Esophagus muscularis mucosa (tissue), 4 donors: Measurements from ENCODE around the gene VAMP8. TPM values are rescaled to one million over a fixed set of nuclear protein-coding genes. Genes with fewer than 3 reads are reported as not detected.
A peak's percentile ranks its signal among the peaks of the same experiment; 100 is the strongest.

ENCODE experiments used
- DNase-seq: peaks from one replicate; pipeline ENCODE4 v3.0.0-alpha.2; 2017; ENCODE audit errors: extremely low spot score
- H3K27ac ChIP-seq, 4 donors: fragments of 200-600 bp; sonication (generic); replicated peaks in 1 of 4; 1 replicate in 3 of 4; 2 replicates in 1 of 4; pipeline ENCODE4 v1.5.1; 2016 to 2019; ENCODE audit warnings: mild to moderate bottlenecking in 1 of 4
- H3K27me3 ChIP-seq, 4 donors: fragments of 200-600 bp; sonication (generic); one replicate each; pipeline versions ENCODE4 v1.5.1 to v1.6.0; 2016 to 2019
- H3K36me3 ChIP-seq, 4 donors: fragments of 200-600 bp; sonication (generic); one replicate each; pipeline ENCODE4 v1.5.1; 2016 to 2019
- H3K4me1 ChIP-seq, 4 donors: fragments of 200-600 bp; sonication (generic); one replicate each; pipeline ENCODE4 v1.5.1; 2016 to 2019
- H3K4me3 ChIP-seq, 4 donors: fragments of 200-600 bp; sonication (generic); 1 replicate in 2 of 4; 2 replicates in 2 of 4; pipeline ENCODE4 v1.5.1; 2016 to 2019; ENCODE audit warnings: mild to moderate bottlenecking in 4 of 4, moderate library complexity in 1 of 4
- H3K9me3 ChIP-seq, 4 donors: fragments of 200-600 bp; sonication (generic); 1 replicate in 3 of 4; 2 replicates in 1 of 4; pipeline ENCODE4 v1.5.1; 2016 to 2019
- EP300 ChIP-seq: sonication (generic); formaldehyde crosslinking; IDR thresholded peaks from one replicate; pipeline ENCODE4 v1.6.1; 2017; ENCODE audit warnings: antibody characterized with exemption
- POLR2A ChIP-seq: fragments of 450-650 bp; IDR thresholded peaks from one replicate; pipeline ENCODE4 v1.6.1; 2017; ENCODE audit warnings: antibody characterized with exemption, moderate library complexity, mild to moderate bottlenecking, low read depth
- POLR2AphosphoS5 ChIP-seq, 2 donors: sonication (generic); formaldehyde crosslinking; IDR thresholded peaks; one replicate each; pipeline ENCODE4 v1.6.1; 2017; ENCODE audit warnings: antibody characterized with exemption in 2 of 2
- WGBS: methylation state at CpG from one replicate; pipeline ENCODE4 v1.1.5; 2018; 5-methylcytosine and 5-hydroxymethylcytosine counted together
- intact Hi-C: fragments of 100-400 bp; cut with DNase I; formaldehyde crosslinking; loops from one replicate; pipeline ENCODE4 v1.15.1; 2023
- total RNA-seq, 4 donors: library from RNA; depleted of rRNA; stranded (reverse); fragments of >200 nt; gene quantifications; one replicate each; pipeline versions ENCODE4 v1.1.0 to v1.2.1, GENCODE V29; 2016
- TF ChIP-seq, protein P1 (sequence below), 3 experiments: fragments of 200-600 bp in 2 of 3; fragments of 450-650 bp in 1 of 3; sonication (generic) in 2 of 3; IDR thresholded peaks; one replicate each; pipeline ENCODE4 v1.5.1; 2017 to 2019; ENCODE audit warnings: antibody characterized with exemption in 3 of 3, mild to moderate bottlenecking in 2 of 3, moderate library complexity in 1 of 3

Gene VAMP8
- total RNA-seq, 4 donors from 2014 or later = 4.8 to 15.6 (median 8.3) TPM

DNA sequence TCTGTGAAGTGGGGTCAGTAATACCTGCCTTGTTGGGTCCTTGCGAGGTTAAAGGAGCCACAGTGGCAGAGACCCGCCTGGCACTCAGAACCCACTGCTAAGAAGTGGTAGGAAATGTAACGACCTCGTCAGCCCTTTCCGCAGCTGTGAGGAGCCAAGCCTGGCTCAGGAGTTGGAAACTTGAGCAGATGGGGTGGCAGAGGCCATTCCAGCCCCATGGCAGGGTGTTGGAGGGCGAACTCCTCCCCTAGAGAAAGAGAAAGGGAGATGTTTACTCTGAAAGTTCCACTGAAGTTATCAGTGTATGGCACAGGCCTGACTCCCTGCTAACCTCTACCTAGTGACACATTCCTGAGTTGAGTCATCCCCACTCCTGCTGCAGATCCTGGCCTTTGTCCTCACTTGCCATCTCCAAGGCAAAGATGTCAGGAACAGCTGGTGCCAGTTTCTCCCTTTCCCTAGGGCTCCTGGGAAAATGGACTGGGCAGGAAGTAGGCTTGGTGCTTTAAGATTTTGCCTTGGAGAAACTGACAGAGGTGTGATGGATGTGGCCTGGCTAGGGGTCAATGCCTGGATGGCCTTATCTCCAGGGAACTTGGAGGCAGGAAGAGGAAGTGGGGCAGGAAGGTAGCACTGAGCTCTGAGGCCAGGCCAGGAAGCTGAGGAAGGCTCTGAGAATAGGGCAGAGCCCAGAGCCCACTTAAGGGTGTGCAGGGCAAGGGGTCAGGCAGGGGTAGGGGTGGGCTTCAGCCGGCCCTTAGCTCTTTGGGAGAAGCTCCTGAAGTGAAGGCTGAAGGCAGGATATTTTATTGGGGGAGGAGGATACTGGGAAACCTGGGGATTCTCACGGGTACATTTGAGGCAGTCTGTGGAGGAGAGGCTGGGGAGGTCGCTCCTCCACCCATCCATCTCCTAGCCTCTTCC, 7.7 kb downstream of the VAMP8 start:
- Histone ChIP-seq H3K4me3 (peak overlapping the region; percentile 60 to 76 (median 72)), H3K4me1 (peaks cover 63 to 74% (median 71%) of the 10 kb centered on the region in 4 donors), H3K36me3 (no peaks in the 10 kb centered on the region), H3K27ac (peak overlapping the region; percentile 82 to 91 (median 86)), H3K9me3 (no peaks in the 10 kb centered on the region), H3K27me3 (no peaks in the 10 kb centered on the region)
- 33% methylated on average over 7 of the region's 9 CpGs for WGBS
- TF ChIP-seq POLR2A (no peak), POLR2AphosphoS5 (IDR thresholded peaks at IDR 0.05) (peak; percentile 65 to 71)
- DNase-seq = no peak
- intact Hi-C loops = no loop called here

DNA sequence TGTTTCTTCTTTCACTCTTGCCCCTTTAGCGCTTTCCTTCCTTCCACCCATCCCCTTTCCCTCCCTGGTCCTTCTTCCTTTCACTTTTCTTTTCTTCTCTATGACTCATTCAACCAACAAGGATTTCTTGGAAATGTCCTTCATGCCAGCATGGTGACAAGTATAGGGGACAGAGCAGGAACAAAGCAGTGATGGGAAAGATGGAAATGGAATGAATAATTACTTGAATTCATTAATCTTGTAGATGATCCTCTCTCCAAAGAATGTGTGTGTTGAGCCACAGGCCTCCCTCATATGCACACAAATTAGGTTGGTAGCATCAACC, 8.4 kb downstream of the VAMP8 start:
- Histone ChIP-seq H3K27me3 (no peaks in the 10 kb centered on the region), H3K36me3 (no peaks in the 10 kb centered on the region), H3K9me3 (no peaks in the 10 kb centered on the region), H3K4me1 (peaks cover 67 to 76% (median 75%) of the 10 kb centered on the region in 4 donors), H3K27ac (peak overlapping the region; percentile 82 to 91 (median 86)), H3K4me3 (peak overlapping the region; percentile 60 to 76 (median 72))
- peak in 1 of 2 donors; percentile 38 for TF ChIP-seq POLR2AphosphoS5 (IDR thresholded peaks at IDR 0.05)
- TF ChIP-seq POLR2A = no peak
- TF ChIP-seq EP300 = peak; percentile 10
- 53% methylated on average over 1 of the region's 1 CpG for WGBS
- intact Hi-C loops = no loop called here
- DNase-seq = no peak

DNA sequence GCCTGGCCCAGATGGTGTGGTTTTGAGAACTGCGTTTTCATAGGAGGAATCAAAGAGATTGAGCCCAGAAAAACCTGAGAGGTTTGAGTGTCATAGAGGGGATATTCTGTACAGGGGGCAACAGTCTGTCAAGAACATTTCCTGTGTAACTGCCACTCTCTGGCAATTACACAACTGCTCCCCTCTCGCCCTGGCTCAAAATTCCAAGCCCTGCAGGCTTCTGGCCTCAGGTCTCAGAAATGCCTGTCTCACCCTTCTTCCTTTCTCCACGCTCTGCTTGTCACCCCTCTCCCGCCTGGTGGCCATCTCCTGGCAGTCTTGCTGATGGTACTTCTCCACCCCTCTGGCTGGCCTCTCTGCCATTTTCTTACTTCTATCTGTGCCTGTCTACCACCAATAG, 10.8 kb downstream of the VAMP8 start:
- no peaks in the 10 kb centered on the region for H3K9me3 ChIP-seq
- H3K36me3 ChIP-seq = peaks cover 0 to 5% (median 2%) of the 10 kb centered on the region in 4 donors
- H3K27ac ChIP-seq = peak overlapping the region; percentile 12 to 91 (median 64)
- WGBS = 87% methylated on average over 4 of the region's 4 CpGs
- no peaks in the 10 kb centered on the region for H3K27me3 ChIP-seq
- no peak for DNase-seq
- peaks cover 82 to 90% (median 88%) of the 10 kb centered on the region in 4 donors for H3K4me1 ChIP-seq
- intact Hi-C loops = no loop called here
- no peak for TF ChIP-seq EP300
- no peak for TF ChIP-seq POLR2AphosphoS5 (IDR thresholded peaks at IDR 0.05)
- TF ChIP-seq, protein P1, sequence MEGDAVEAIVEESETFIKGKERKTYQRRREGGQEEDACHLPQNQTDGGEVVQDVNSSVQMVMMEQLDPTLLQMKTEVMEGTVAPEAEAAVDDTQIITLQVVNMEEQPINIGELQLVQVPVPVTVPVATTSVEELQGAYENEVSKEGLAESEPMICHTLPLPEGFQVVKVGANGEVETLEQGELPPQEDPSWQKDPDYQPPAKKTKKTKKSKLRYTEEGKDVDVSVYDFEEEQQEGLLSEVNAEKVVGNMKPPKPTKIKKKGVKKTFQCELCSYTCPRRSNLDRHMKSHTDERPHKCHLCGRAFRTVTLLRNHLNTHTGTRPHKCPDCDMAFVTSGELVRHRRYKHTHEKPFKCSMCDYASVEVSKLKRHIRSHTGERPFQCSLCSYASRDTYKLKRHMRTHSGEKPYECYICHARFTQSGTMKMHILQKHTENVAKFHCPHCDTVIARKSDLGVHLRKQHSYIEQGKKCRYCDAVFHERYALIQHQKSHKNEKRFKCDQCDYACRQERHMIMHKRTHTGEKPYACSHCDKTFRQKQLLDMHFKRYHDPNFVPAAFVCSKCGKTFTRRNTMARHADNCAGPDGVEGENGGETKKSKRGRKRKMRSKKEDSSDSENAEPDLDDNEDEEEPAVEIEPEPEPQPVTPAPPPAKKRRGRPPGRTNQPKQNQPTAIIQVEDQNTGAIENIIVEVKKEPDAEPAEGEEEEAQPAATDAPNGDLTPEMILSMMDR (IDR thresholded peaks at IDR 0.05) = no peak
- TF ChIP-seq POLR2A = no peak
- no peak overlapping the region for H3K4me3 ChIP-seq

DNA sequence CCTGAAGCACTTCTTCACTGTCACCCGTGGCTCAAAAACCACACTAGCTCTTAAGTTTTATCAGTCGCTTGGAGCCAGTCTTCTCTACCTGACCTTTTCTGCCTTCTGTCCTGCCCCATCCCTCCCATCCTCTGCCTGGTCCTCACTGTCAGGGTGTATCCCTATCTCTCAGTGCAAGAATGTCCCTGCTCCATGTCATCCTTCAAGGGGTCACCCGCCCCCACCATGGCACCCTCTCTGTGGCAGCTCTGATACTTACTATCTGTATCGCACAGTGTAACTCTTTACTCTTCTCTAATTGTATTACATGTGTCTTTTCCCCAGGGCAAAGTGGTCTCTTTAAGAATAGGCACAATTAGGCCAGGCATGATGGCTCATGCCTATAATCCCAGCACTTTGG, 11.3 kb downstream of the VAMP8 start:
- Histone ChIP-seq H3K27ac (peak overlapping the region; percentile 12 to 91 (median 64)), H3K4me3 (no peak overlapping the region), H3K36me3 (peaks cover 0 to 7% (median 3%) of the 10 kb centered on the region in 4 donors), H3K4me1 (peaks cover 80 to 86% (median 84%) of the 10 kb centered on the region in 4 donors), H3K9me3 (no peaks in the 10 kb centered on the region), H3K27me3 (no peaks in the 10 kb centered on the region)
- intact Hi-C loops = no loop called here
- TF ChIP-seq POLR2A (no peak), EP300 (no peak)
- TF ChIP-seq, protein P1 (IDR thresholded peaks at IDR 0.05) = no peak
- DNase-seq = no peak
- WGBS = 77% methylated on average over 4 of the region's 4 CpGs

DNA sequence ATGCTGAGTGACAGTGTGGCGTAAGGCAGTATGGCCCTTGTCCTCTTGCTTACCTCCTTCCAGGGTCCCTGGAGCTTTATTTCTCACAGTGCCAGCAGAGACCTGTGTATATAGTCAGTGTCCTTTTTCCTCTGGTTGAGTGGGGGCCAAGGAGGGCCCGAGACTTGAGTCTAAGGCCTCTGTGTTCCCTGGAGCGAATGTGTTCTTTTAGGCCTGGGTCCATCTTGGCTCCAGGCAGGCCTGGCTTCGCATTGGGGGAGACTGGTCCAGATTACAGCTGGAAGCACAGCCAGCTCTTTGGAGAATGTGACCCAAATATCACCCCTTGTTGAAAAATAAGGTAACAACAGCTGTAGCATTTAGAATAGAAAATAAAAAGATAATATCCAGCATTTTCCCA, 11.8 kb downstream of the VAMP8 start:
- WGBS = 85% methylated on average over 4 of the region's 4 CpGs
- Histone ChIP-seq H3K4me3 (no peak overlapping the region), H3K4me1 (peaks cover 78 to 85% (median 81%) of the 10 kb centered on the region in 4 donors), H3K36me3 (peaks cover 0 to 7% (median 3%) of the 10 kb centered on the region in 4 donors), H3K27me3 (no peaks in the 10 kb centered on the region), H3K9me3 (no peaks in the 10 kb centered on the region), H3K27ac (peak overlapping the region; percentile 12 to 91 (median 70))
- TF ChIP-seq EP300 = no peak
- TF ChIP-seq, protein P1 (IDR thresholded peaks at IDR 0.05) = no peak
- no peak for TF ChIP-seq POLR2A
- TF ChIP-seq POLR2AphosphoS5 (IDR thresholded peaks at IDR 0.05) = no peak
- intact Hi-C loops = no loop called here
- no peak for DNase-seq
